ENCODE data around the gene NBAS.
"Not testable (repeated sequence)": the region's sequence is repeated elsewhere in the genome, so short reads cannot be mapped to it uniquely, and the experiment has no call there.

The NBAS gene

DNA sequence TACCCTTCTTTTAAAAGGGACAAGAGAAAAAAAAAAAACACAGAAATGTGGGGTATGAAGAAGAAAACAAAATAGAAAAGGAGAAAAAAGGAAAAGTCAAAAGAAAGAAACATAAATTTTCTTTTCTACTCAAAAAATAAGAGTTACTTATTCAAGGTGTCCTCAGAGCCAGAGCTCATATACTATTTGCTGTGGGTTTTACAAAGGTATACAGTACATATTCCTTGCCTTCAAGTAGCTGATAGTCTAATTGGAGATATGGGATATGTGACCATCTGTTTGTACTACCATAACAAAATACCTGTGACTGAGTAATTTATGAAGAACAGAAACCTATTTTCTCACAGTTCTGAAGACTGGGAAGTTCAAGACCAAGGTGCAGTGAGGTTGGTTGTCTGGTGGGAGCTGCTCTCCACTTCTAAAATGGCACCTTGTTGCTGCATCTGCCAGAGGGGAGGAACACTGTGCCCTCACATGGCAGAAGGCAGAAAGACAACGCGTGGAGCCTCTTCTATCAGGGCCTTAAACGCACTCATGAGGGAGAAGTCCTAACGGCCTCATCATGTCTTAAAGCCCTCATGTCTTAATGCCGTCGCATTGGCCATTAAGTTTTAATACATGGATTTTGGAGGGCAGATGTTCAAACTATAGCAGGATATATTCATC is 33.9 kb downstream of the NBAS start:
- no peak overlapping the region for H3K27ac ChIP-seq
- H3K4me1 ChIP-seq, result no peaks in the 10 kb centered on the region
- no peaks in the 10 kb centered on the region for H3K27me3 ChIP-seq
- H3K9me3 ChIP-seq, result no peaks in the 10 kb centered on the region
- TF ChIP-seq, protein P1, sequence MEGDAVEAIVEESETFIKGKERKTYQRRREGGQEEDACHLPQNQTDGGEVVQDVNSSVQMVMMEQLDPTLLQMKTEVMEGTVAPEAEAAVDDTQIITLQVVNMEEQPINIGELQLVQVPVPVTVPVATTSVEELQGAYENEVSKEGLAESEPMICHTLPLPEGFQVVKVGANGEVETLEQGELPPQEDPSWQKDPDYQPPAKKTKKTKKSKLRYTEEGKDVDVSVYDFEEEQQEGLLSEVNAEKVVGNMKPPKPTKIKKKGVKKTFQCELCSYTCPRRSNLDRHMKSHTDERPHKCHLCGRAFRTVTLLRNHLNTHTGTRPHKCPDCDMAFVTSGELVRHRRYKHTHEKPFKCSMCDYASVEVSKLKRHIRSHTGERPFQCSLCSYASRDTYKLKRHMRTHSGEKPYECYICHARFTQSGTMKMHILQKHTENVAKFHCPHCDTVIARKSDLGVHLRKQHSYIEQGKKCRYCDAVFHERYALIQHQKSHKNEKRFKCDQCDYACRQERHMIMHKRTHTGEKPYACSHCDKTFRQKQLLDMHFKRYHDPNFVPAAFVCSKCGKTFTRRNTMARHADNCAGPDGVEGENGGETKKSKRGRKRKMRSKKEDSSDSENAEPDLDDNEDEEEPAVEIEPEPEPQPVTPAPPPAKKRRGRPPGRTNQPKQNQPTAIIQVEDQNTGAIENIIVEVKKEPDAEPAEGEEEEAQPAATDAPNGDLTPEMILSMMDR (IDR thresholded peaks at IDR 0.05), result no peak
- peaks cover 20 to 32% (median 30%) of the 10 kb centered on the region in 3 donors for H3K36me3 ChIP-seq
- no peak for DNase-seq
- no peak overlapping the region for H3K4me3 ChIP-seq
- intact Hi-C loops (cut with DNase I; ENCODE audit: low total_unique reads), result no loop called here

- peaks cover 17 to 24% (median 20%) of the 10 kb centered on the region in 3 donors for H3K36me3 ChIP-seq
- no peak overlapping the region for H3K27ac ChIP-seq
- TF ChIP-seq, protein P1 (IDR thresholded peaks at IDR 0.05), result no peak
- H3K27me3 ChIP-seq, result no peaks in the 10 kb centered on the region
- H3K4me3 ChIP-seq, result no peak overlapping the region
- DNase-seq, result no peak
- no peaks in the 10 kb centered on the region for H3K9me3 ChIP-seq
- intact Hi-C loops (cut with DNase I; ENCODE audit: low total_unique reads), result no loop called here
- no peaks in the 10 kb centered on the region for H3K4me1 ChIP-seq
These were observed 39.4 kb downstream of the NBAS start for GRCh38 chr2:15521641-15522181.

- no peaks in the 10 kb centered on the region for H3K27me3 ChIP-seq
- H3K36me3 ChIP-seq, result peaks cover 13 to 23% (median 18%) of the 10 kb centered on the region in 3 donors
- H3K4me1 ChIP-seq, result no peaks in the 10 kb centered on the region
- DNase-seq, result no peak
- H3K4me3 ChIP-seq, result no peak overlapping the region
- H3K9me3 ChIP-seq, result no peaks in the 10 kb centered on the region
- intact Hi-C loops (cut with DNase I; ENCODE audit: low total_unique reads), result no loop called here
- TF ChIP-seq, protein P1 (IDR thresholded peaks at IDR 0.05), result no peak
- H3K27ac ChIP-seq, result no peak overlapping the region
These were observed 40.8 kb downstream of the NBAS start for GRCh38 chr2:15520346-15520745.

DNA sequence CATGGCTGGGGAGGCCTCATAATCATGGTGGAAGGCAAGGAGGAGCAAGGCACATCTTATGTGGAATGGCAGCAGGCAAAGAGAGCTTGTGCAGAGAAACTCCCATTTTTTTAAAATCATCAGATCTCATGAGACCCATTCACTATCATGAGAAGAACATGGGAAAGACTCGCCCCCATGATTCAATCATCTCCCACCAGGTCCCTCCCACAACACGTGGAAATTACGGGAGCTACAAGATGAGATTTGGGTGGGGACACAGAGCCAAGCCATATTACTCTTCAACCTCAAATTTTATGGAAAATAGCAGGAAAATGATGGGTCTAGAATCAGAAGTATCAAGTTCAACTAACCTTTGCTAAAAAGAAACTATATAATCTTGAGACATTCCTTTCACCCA is 42.4 kb downstream of the NBAS start:
- H3K4me1 ChIP-seq; H3K4me3 ChIP-seq; intact Hi-C loops (cut with DNase I; ENCODE audit: low total_unique reads); H3K27ac ChIP-seq; DNase-seq; H3K27me3 ChIP-seq; H3K9me3 ChIP-seq: not testable (repeated sequence)
- H3K36me3 ChIP-seq, result peaks cover 3 to 17% (median 14%) of the 10 kb centered on the region in 3 donors

- Histone ChIP-seq H3K9me3 (no peaks in the 10 kb centered on the region), H3K27ac (no peak overlapping the region), H3K4me3 (no peak overlapping the region), H3K4me1 (no peaks in the 10 kb centered on the region), H3K36me3 (peaks cover 5 to 15% (median 9%) of the 10 kb centered on the region in 3 donors), H3K27me3 (no peaks in the 10 kb centered on the region)
- DNase-seq, result no peak
- intact Hi-C loops (cut with DNase I; ENCODE audit: low total_unique reads), result no loop called here
- TF ChIP-seq, protein P1 (IDR thresholded peaks at IDR 0.05), result no peak
These were observed 43.3 kb downstream of the NBAS start for GRCh38 chr2:15517793-15518192.

DNA sequence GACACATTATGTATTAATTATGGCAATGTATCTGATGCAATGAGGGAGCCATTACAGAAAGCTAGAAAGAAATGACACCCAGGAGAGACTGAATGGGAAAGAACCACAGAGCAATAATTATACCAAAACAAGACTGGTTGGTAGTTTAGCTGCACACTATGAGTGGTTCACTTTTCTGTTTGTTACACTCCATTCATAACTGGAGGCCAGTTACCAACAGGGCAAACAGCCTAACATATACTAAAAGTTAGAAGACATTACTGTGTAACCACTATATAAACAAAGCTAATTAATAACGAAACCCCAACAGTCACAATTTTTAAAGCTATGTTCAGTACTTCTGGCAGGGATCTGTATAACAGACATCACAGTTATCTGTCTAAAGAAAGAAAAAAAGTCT is 49.4 kb downstream of the NBAS start:
- Histone ChIP-seq H3K9me3 (no peaks in the 10 kb centered on the region), H3K4me1 (no peaks in the 10 kb centered on the region), H3K27ac (no peak overlapping the region), H3K4me3 (no peak overlapping the region), H3K27me3 (no peaks in the 10 kb centered on the region), H3K36me3 (peaks cover 32 to 51% (median 32%) of the 10 kb centered on the region in 3 donors)
- TF ChIP-seq, protein P1 (IDR thresholded peaks at IDR 0.05), result no peak
- intact Hi-C loops (cut with DNase I; ENCODE audit: low total_unique reads), result no loop called here
- DNase-seq, result no peak

Data from tibial artery (tissue), 4 donors.